Activated B cell treated with CpG ODN at 0.5 μM for 24 hours (primary cell): ENCODE data around the gene RINT1. TPM values are rescaled to one million over a fixed set of nuclear protein-coding genes. Genes with fewer than 3 reads are reported as not detected.

Experiments
- ATAC-seq: fragments of 200-7000 bp; cut with Tn5 transposase; one replicate; pipeline ENCODE4 v1.10.0; 2021; ENCODE audit warnings: low read depth, mild to moderate bottlenecking, moderate library complexity
- CTCF ChIA-PET: fragments of 350-600 bp; sonication (Branson Sonifier 250); formaldehyde crosslinking; loops from one replicate; lab custom pipeline; 2021; ENCODE audit warnings: antibody characterized with exemption; lab: Charles Lee
- POLR2A ChIA-PET: fragments of 350-600 bp; sonication (Branson Sonifier 250); formaldehyde crosslinking; loops from one replicate; lab custom pipeline; 2021; ENCODE audit warnings: antibody characterized with exemption; lab: Charles Lee
- DNase-seq: peaks from one replicate; pipeline ENCODE4 v3.0.0; 2022
- H3K27ac Mint-ChIP-seq: one replicate; pipeline ENCODE4 v1.8.0; 2020; ENCODE audit warnings: mixed read lengths
- H3K27me3 Mint-ChIP-seq: one replicate; pipeline ENCODE4 v1.8.0; 2021; ENCODE audit warnings: mixed read lengths
- H3K36me3 Mint-ChIP-seq: one replicate; pipeline ENCODE4 v1.8.0; 2021; ENCODE audit warnings: low read depth, mixed read lengths
- H3K4me1 Mint-ChIP-seq: one replicate; pipeline ENCODE4 v1.8.0; 2021; ENCODE audit warnings: mixed read lengths
- H3K4me3 Mint-ChIP-seq: one replicate; pipeline ENCODE4 v1.8.0; 2020; ENCODE audit warnings: mild to moderate bottlenecking, mixed read lengths
- H3K9me3 Mint-ChIP-seq: one replicate; pipeline ENCODE4 v1.8.0; 2020; ENCODE audit warnings: mixed read lengths
- intact Hi-C: fragments of 100-400 bp; cut with micrococcal nuclease; formaldehyde crosslinking; loops from one replicate; pipeline ENCODE4 v1.15.1; 2024
- total RNA-seq: library from RNA; stranded (reverse); gene quantifications from 2 replicates; pipeline ENCODE4 v1.2.3, GENCODE V29; 2022
- TF ChIP-seq, protein P1 (sequence below): fragments of 200-600 bp; IDR thresholded peaks from one replicate; pipeline ENCODE4 v1.8.0; 2022; ENCODE audit warnings: antibody characterized with exemption, mild to moderate bottlenecking

The RINT1 gene
- total RNA-seq, 1 donor from 2014 or later, result 35.5 TPM

DNA sequence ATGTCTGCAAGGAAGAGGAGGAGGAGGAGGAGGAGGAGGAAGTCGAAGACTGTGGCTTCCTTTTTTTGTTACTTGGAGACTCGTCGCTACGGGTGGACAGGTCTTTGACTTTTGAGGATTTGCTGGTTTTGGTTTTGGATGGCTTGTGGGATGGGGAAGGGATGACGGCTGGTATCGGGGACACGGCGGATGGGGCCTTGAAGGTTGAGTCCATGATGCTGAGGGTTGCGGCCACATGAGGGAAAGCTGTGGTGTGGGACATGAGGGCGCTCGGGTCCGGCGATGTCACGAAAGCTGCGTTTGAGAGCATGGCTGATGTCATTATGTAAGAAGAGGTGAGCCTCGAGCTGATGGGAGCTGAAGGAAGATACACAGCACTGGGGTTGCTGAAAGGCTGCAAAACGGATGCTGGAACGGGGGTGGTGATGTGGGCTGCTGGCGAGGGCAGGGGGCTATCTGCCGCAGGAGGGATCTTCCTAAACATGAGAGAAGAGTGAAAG is 82.4 kb downstream of the RINT1 start:
- Mint-ChIP-seq H3K9me3 (no peaks in the 10 kb centered on the region), H3K36me3 (peaks cover 56% of the 10 kb centered on the region), H3K27ac (peak overlapping the region; percentile 3), H3K4me3 (no peak overlapping the region), H3K27me3 (no peaks in the 10 kb centered on the region), H3K4me1 (no peaks in the 10 kb centered on the region)
- TF ChIP-seq, protein P1, sequence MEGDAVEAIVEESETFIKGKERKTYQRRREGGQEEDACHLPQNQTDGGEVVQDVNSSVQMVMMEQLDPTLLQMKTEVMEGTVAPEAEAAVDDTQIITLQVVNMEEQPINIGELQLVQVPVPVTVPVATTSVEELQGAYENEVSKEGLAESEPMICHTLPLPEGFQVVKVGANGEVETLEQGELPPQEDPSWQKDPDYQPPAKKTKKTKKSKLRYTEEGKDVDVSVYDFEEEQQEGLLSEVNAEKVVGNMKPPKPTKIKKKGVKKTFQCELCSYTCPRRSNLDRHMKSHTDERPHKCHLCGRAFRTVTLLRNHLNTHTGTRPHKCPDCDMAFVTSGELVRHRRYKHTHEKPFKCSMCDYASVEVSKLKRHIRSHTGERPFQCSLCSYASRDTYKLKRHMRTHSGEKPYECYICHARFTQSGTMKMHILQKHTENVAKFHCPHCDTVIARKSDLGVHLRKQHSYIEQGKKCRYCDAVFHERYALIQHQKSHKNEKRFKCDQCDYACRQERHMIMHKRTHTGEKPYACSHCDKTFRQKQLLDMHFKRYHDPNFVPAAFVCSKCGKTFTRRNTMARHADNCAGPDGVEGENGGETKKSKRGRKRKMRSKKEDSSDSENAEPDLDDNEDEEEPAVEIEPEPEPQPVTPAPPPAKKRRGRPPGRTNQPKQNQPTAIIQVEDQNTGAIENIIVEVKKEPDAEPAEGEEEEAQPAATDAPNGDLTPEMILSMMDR, result no peak
- ChIA-PET CTCF (no interaction called here), POLR2A (no interaction called here)
- intact Hi-C loops, result no loop called here
- no peak for ATAC-seq
- DNase-seq, result no peak

Other genes with a start within 250 kb of the RINT1 start
- gene SRPK2, start 143.3 kb upstream of the RINT1 start, total RNA-seq, result 52.2 and 59.2 TPM in 2 replicates
- 17.8 and 18.0 TPM in 2 replicates for gene PUS7, start 9.9 kb upstream of the RINT1 start, total RNA-seq
- gene EFCAB10, start 49.3 kb downstream of the RINT1 start, total RNA-seq, result not detected in 2 replicates